SK-N-SH (cell line): Measurements from ENCODE around the gene SIAH3. TPM values are rescaled to one million over a fixed set of nuclear protein-coding genes. Genes with fewer than 3 reads are reported as not detected.

Experiments
- CTCF ChIA-PET: fragments of 300-600, 350-600 bp; formaldehyde crosslinking; extraction: SDS; loops from one replicate; lab custom pipeline; 2021; lab: Yijun Ruan, JAX
- POLR2A ChIA-PET: fragments of 350-600 bp; sonication (Branson Sonifier 250); formaldehyde crosslinking; extraction: SDS; loops from one replicate; lab custom pipeline; 2020; ENCODE audit warnings: antibody characterized with exemption, inconsistent platforms; lab: Yijun Ruan, JAX
- DNase-seq: peaks from one replicate; pipeline ENCODE4 v3.0.0; 2012
- H2AFZ ChIP-seq: fragments of 200-600 bp; sonication (generic); 2 replicates; pipeline ENCODE4 v1.8.1; 2016; ENCODE audit warnings: antibody characterized with exemption, mild to moderate bottlenecking, low read depth
- H3F3A ChIP-seq: fragments of 200-600 bp; sonication (generic); replicated peaks from 2 replicates; pipeline ENCODE3; 2016; ENCODE audit warnings: antibody characterized with exemption, mild to moderate bottlenecking; ENCODE audit not compliant: insufficient read depth
- H3K27ac ChIP-seq, 2 experiments: fragments of 200-500 bp in 1 of 2; fragments of 200-600 bp in 1 of 2; sonication (Bioruptor generic) in 1 of 2; sonication (generic), shearing (Covaris generic) in 1 of 2; 2 replicates each; pipeline versions ENCODE4 v1.5.1 to v1.6.1; 2014 to 2016; ENCODE audit warnings: low read depth in 2 of 2, inconsistent platforms in 1 of 2, low read length in 1 of 2, mild to moderate bottlenecking in 1 of 2, mixed read lengths in 1 of 2
- H3K27me3 ChIP-seq: fragments of 200-600 bp; sonication (generic), shearing (Covaris generic); 2 replicates; pipeline ENCODE4 v1.6.1; 2016; ENCODE audit warnings: mixed run types; ENCODE audit not compliant: insufficient read depth
- H3K36me3 ChIP-seq, 2 experiments: fragments of 200-500 bp in 1 of 2; fragments of 200-600 bp in 1 of 2; sonication (Bioruptor generic) in 1 of 2; sonication (generic) in 1 of 2; replicated peaks in 1 of 2; 2 replicates each; pipeline versions ENCODE3 to v1.5.1; 2014 to 2016; ENCODE audit warnings: low read length in 1 of 2, mild to moderate bottlenecking in 1 of 2; ENCODE audit not compliant: insufficient read depth in 2 of 2, control insufficient read depth in 1 of 2
- H3K4me1 ChIP-seq, 2 experiments: fragments of 200-500 bp in 1 of 2; fragments of 200-600 bp in 1 of 2; sonication (Bioruptor generic) in 1 of 2; sonication (generic), shearing (Covaris generic) in 1 of 2; 2 replicates each; pipeline versions ENCODE4 v1.5.1 to v1.6.1; 2014 to 2016; ENCODE audit warnings: low read depth in 1 of 2, low read length in 1 of 2, mixed run types in 1 of 2; ENCODE audit not compliant: insufficient read depth in 2 of 2, control insufficient read depth in 1 of 2
- H3K4me2 ChIP-seq: fragments of 200-600 bp; sonication (generic), shearing (Covaris generic); 2 replicates; pipeline ENCODE4 v1.6.1; 2017; ENCODE audit warnings: mixed run types
- H3K4me3 ChIP-seq, 2 experiments: fragments of 200-500 bp in 1 of 2; fragments of 200-600 bp in 1 of 2; sonication (Bioruptor generic) in 1 of 2; sonication (generic), shearing (Covaris generic) in 1 of 2; 2 replicates each; pipeline versions ENCODE4 v1.5.1 to v1.8.1; 2014 to 2016; ENCODE audit warnings: low read depth in 2 of 2, inconsistent platforms in 1 of 2, low read length in 1 of 2, mild to moderate bottlenecking in 1 of 2, mixed read lengths in 1 of 2, moderate library complexity in 1 of 2
- H3K79me2 ChIP-seq: fragments of 200-600 bp; sonication (generic); 2 replicates; pipeline ENCODE4 v1.8.1; 2017; ENCODE audit warnings: mild to moderate bottlenecking; ENCODE audit not compliant: insufficient read depth
- H3K9ac ChIP-seq: fragments of 200-600 bp; sonication (generic); 2 replicates; pipeline ENCODE4 v1.6.1; 2017; ENCODE audit warnings: mixed run types
- H3K9me2 ChIP-seq: fragments of 200-600 bp; sonication (generic); 2 replicates; pipeline ENCODE4 v1.6.1; 2017; ENCODE audit warnings: mixed run types
- H3K9me3 ChIP-seq: fragments of 200-600 bp; sonication (generic); 2 replicates; pipeline ENCODE4 v1.6.1; 2017; ENCODE audit warnings: mixed run types, mild to moderate bottlenecking, moderate library complexity
- H4K20me1 ChIP-seq: fragments of 200-600 bp; sonication (generic); 2 replicates; pipeline ENCODE4 v1.6.1; 2017; ENCODE audit warnings: mild to moderate bottlenecking, mixed run types; ENCODE audit not compliant: insufficient read depth
- EP300 ChIP-seq, 2 experiments: IDR thresholded peaks; 2 replicates each; pipeline versions ENCODE4 v1.4.0 to v1.6.1; 2012; ENCODE audit warnings: borderline replicate concordance in 1 of 2, low read depth in 1 of 2, low read length in 1 of 2
- EZH2phosphoT487 ChIP-seq: fragments of 200-600 bp; sonication (generic); IDR thresholded peaks from 2 replicates; pipeline ENCODE4 v1.6.1; 2017; ENCODE audit warnings: low read depth, mixed run types, mild to moderate bottlenecking, antibody characterized with exemption, moderate library complexity, borderline replicate concordance
- FOSL2 ChIP-seq: IDR thresholded peaks from 2 replicates; pipeline ENCODE4 v1.4.0; 2012; ENCODE audit warnings: low read depth, mild to moderate bottlenecking, moderate library complexity, borderline replicate concordance
- SMC3 ChIP-seq: IDR thresholded peaks from 2 replicates; pipeline ENCODE4 v1.6.1; 2012; ENCODE audit warnings: low read depth, low read length, improper control_type of control experiment
- USF2 ChIP-seq: fragments of 150-350 bp; IDR thresholded peaks from 2 replicates; pipeline ENCODE4 v1.6.1; 2017; ENCODE audit warnings: antibody characterized with exemption, low read length, low read depth, borderline replicate concordance
- YY1 ChIP-seq: IDR thresholded peaks from 2 replicates; pipeline ENCODE4 v1.4.0; 2012; ENCODE audit warnings: low read depth, mild to moderate bottlenecking
- ZBTB33 ChIP-seq: IDR thresholded peaks from 2 replicates; pipeline ENCODE4 v1.4.0; 2012; ENCODE audit warnings: low read depth, borderline replicate concordance
- WGBS: methylation state at CpG from one replicate; pipeline ENCODE4 v1.1.6; 2017; ENCODE audit warnings: low lambda C conversion rate; 5-methylcytosine and 5-hydroxymethylcytosine counted together
- polyA plus RNA-seq, 3 experiments: library from polyadenylated mRNA; depleted of rRNA; stranded (reverse); fragments of >200 nt; gene quantifications; 2 replicates each; pipeline ENCODE4 v1.2.3, GENCODE V29; 2012
- TF ChIP-seq, protein P1 (sequence below): IDR thresholded peaks from 2 replicates; pipeline ENCODE4 v1.4.0; 2012; ENCODE audit warnings: low read depth, borderline replicate concordance
- TF ChIP-seq, protein P2 (sequence below): fragments of 200-600 bp; sonication (generic); IDR thresholded peaks from 2 replicates; pipeline ENCODE4 v1.6.1; 2017; ENCODE audit warnings: antibody characterized with exemption, mild to moderate bottlenecking, moderate library complexity

Gene SIAH3
- polyA plus RNA-seq, 1 of the 3 experiments (the other 2 are of a cell fraction): 0.08 TPM

DNA sequence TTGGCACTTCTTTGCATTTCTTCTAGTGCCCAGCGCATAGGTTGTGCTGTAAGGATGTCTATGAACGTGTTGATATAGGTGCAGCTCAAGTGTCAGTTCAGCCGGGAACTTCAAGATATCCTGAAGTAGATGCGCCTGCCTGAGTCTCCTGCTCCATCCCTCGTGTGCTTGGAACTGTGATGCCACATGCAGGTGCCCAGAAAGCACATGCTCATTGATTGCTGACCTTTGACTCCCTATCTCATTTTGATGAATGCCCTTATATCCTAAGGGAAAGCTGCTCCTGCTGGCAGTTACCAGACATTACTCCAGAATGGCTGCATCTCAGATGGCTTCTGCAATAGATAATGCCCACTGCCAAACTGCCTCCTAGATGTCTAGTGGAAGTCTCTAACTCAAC, 108.6 kb downstream of the SIAH3 start (continued):
- TF ChIP-seq FOSL2: no peak
- no peak for TF ChIP-seq EP300 (IDR thresholded peaks at IDR 0.05; ENCODE audit: borderline replicate concordance in 1 of 2, low read depth in 1 of 2, low read length in 1 of 2)
- TF ChIP-seq YY1: no peak
- no peak for TF ChIP-seq EZH2phosphoT487
- TF ChIP-seq USF2: no peak
- no peak for TF ChIP-seq ZBTB33
- TF ChIP-seq, protein P1, sequence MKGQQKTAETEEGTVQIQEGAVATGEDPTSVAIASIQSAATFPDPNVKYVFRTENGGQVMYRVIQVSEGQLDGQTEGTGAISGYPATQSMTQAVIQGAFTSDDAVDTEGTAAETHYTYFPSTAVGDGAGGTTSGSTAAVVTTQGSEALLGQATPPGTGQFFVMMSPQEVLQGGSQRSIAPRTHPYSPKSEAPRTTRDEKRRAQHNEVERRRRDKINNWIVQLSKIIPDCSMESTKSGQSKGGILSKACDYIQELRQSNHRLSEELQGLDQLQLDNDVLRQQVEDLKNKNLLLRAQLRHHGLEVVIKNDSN: no peak

GRCh38 chr13:45737571-45738017, 114.0 kb downstream of the SIAH3 start:
- no peak overlapping the region for H3K9ac ChIP-seq
- no peaks in the 10 kb centered on the region for H3K9me3 ChIP-seq
- no peaks in the 10 kb centered on the region for H3K36me3 ChIP-seq
- no peaks in the 10 kb centered on the region for H4K20me1 ChIP-seq
- no peaks in the 10 kb centered on the region for H3F3A ChIP-seq
- POLR2A ChIA-PET: no interaction called here
- H3K4me3 ChIP-seq: no peak overlapping the region
- DNase-seq: no peak
- H3K27ac ChIP-seq: no peak overlapping the region
- no peaks in the 10 kb centered on the region for H3K9me2 ChIP-seq
- CTCF ChIA-PET: interaction anchor here (1.2 kb wide), 2 partner anchors 11 to 26 kb away, joined by 3 to 4 read pairs; no protein-coding TSS in a partner anchor
- H3K4me2 ChIP-seq: no peak overlapping the region
- 0% methylated on average over 2 of the region's 2 CpGs for WGBS
- no peaks in the 10 kb centered on the region for H3K79me2 ChIP-seq
- TF ChIP-seq, protein P2, sequence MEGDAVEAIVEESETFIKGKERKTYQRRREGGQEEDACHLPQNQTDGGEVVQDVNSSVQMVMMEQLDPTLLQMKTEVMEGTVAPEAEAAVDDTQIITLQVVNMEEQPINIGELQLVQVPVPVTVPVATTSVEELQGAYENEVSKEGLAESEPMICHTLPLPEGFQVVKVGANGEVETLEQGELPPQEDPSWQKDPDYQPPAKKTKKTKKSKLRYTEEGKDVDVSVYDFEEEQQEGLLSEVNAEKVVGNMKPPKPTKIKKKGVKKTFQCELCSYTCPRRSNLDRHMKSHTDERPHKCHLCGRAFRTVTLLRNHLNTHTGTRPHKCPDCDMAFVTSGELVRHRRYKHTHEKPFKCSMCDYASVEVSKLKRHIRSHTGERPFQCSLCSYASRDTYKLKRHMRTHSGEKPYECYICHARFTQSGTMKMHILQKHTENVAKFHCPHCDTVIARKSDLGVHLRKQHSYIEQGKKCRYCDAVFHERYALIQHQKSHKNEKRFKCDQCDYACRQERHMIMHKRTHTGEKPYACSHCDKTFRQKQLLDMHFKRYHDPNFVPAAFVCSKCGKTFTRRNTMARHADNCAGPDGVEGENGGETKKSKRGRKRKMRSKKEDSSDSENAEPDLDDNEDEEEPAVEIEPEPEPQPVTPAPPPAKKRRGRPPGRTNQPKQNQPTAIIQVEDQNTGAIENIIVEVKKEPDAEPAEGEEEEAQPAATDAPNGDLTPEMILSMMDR: peak; percentile 38
- TF ChIP-seq SMC3: no peak
- no peaks in the 10 kb centered on the region for H3K27me3 ChIP-seq
- H3K4me1 ChIP-seq: peaks cover 0 to 5% of the 10 kb centered on the region in 2 experiments; a peak in 1 of 4 replicates
- no peak overlapping the region for H2AFZ ChIP-seq
